Gastroesophageal sphincter (tissue), 4 donors: Measurements from ENCODE around the gene ZNF691. TPM values are rescaled to one million over a fixed set of nuclear protein-coding genes. Genes with fewer than 3 reads are reported as not detected.

Experiments used
- ATAC-seq: fragments of 150-250 bp; one replicate; pipeline ENCODE4 v1.9.1; 2016; ENCODE audit warnings: mild to moderate bottlenecking, moderate library complexity
- H3K27ac ChIP-seq, 4 donors: fragments of 200-600 bp; sonication (generic) in 3 of 4; 1 replicate in 3 of 4; 2 replicates in 1 of 4; pipeline ENCODE4 v1.5.1; 2016 to 2019
- H3K27me3 ChIP-seq: fragments of 200-600 bp; sonication (generic); one replicate; pipeline ENCODE4 v1.5.1; 2019
- H3K36me3 ChIP-seq, 2 donors: fragments of 200-600 bp; sonication (generic); one replicate each; pipeline ENCODE4 v1.5.1; 2019; ENCODE audit warnings: control low read depth in 1 of 2
- H3K4me1 ChIP-seq, 3 donors: fragments of 200-600 bp; sonication (generic); 1 replicate in 2 of 3; 2 replicates in 1 of 3; pipeline ENCODE4 v1.5.1; 2016 to 2019; ENCODE audit warnings: control low read depth in 2 of 3
- H3K4me3 ChIP-seq, 2 donors: fragments of 200-600 bp; sonication (generic); one replicate each; pipeline ENCODE4 v1.5.1; 2019; ENCODE audit warnings: mild to moderate bottlenecking in 1 of 2, moderate library complexity in 1 of 2
- H3K9me3 ChIP-seq, 3 donors: fragments of 200-600 bp; sonication (generic); one replicate each; pipeline ENCODE4 v1.5.1; 2017 to 2019; ENCODE audit warnings: control low read depth in 2 of 3
- CTCF ChIP-seq, 4 experiments: fragments of 200-600 bp in 2 of 4; fragments of 450-650 bp in 2 of 4; sonication (generic) in 1 of 4; IDR thresholded peaks; one replicate each; pipeline ENCODE4 v1.5.1; 2017 to 2019; ENCODE audit warnings: antibody characterized with exemption in 4 of 4, mild to moderate bottlenecking in 2 of 4, moderate library complexity in 2 of 4
- EP300 ChIP-seq: sonication (generic); formaldehyde crosslinking; IDR thresholded peaks from one replicate; pipeline ENCODE4 v1.6.1; 2017; ENCODE audit warnings: antibody characterized with exemption, mild to moderate bottlenecking
- POLR2A ChIP-seq, 2 donors: fragments of 450-650 bp; IDR thresholded peaks; one replicate each; pipeline ENCODE4 v1.6.1; 2017; ENCODE audit warnings: antibody characterized with exemption in 2 of 2, mild to moderate bottlenecking in 2 of 2, moderate library complexity in 1 of 2
- POLR2AphosphoS5 ChIP-seq: sonication (generic); formaldehyde crosslinking; IDR thresholded peaks from one replicate; pipeline ENCODE4 v1.6.1; 2017; ENCODE audit warnings: antibody characterized with exemption
- WGBS, 2 donors: methylation state at CpG; one replicate each; pipeline ENCODE4 v1.1.5; 2018; ENCODE audit warnings: low coverage in 1 of 2; 5-methylcytosine and 5-hydroxymethylcytosine counted together
- total RNA-seq, 4 donors: library from RNA; depleted of rRNA; stranded (reverse); fragments of >200 nt; gene quantifications; one replicate each; pipeline ENCODE4 v1.1.0, GENCODE V29; 2016

The ZNF691 gene
- 10 to 100 TPM; 11.2 to 22.4 (median 13.8) TPM for total RNA-seq

GRCh38 chr1:42846257-42847110 is at the start of gene ZNF691:
Gene ZNF691, plus strand, starts transcription at chr1:42846613. Its CDS starts 3,046 bp downstream, at chr1:42849659.
- peaks cover 0 to 42% of the 10 kb centered on the region in 2 donors for H3K36me3 ChIP-seq
- H3K27me3 ChIP-seq = no peaks in the 10 kb centered on the region
- ATAC-seq = peak; percentile 99
- H3K4me3 ChIP-seq = peak within 1 kb of the TSS; percentile 80 to 88
- no peak for TF ChIP-seq EP300
- TF ChIP-seq POLR2A (IDR thresholded peaks at IDR 0.05) = peak; percentile 55 to 67
- TF ChIP-seq POLR2AphosphoS5 = peak; percentile 80
- peak in 3 of 4 experiments; percentile 39 to 59 (median 53) for TF ChIP-seq CTCF (IDR thresholded peaks at IDR 0.05)
- H3K9me3 ChIP-seq = peaks cover 0 to 5% (median 0%) of the 10 kb centered on the region in 3 donors
- peaks cover 0 to 34% (median 0%) of the 10 kb centered on the region in 3 donors for H3K4me1 ChIP-seq
- H3K27ac ChIP-seq = peak within 1 kb of the TSS; percentile 62 to 94 (median 87)
- WGBS, 2 donors = 0% methylated on average over 8 to 15 of the region's 50 CpGs

DNA sequence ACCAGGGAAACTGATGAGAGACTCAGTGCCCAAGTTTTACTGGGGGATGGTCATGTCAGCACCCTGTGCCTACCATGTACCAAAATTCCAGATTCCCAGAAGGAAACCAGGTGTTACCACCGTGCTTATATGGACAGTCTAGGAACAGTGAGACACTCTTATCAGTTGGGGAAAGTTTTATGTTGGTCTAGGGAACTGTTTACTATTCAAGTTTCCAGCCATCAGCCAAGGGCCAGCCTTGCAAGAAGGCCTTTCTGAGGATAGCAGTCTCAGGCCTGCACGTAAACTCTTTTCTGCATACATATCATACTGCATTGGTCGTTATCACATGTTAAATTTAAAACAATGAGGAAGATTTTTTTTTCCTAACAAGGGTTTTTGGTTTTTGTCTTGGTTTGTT is 49.0 kb upstream of the ZNF691 start:
- Histone ChIP-seq H3K36me3 (no peaks in the 10 kb centered on the region), H3K9me3 (no peaks in the 10 kb centered on the region), H3K27ac (no peak overlapping the region), H3K27me3 (no peaks in the 10 kb centered on the region), H3K4me1 (peaks cover 0 to 4% (median 0%) of the 10 kb centered on the region in 3 donors), H3K4me3 (no peak overlapping the region)
- WGBS, 2 donors = 81 to 86% methylated on average over 2 to 3 of the region's 3 CpGs
- TF ChIP-seq POLR2AphosphoS5 (no peak), EP300 (no peak), POLR2A (IDR thresholded peaks at IDR 0.05) (no peak), CTCF (IDR thresholded peaks at IDR 0.05) (no peak)
- ATAC-seq = no peak

- no peak for ATAC-seq
- H3K4me3 ChIP-seq = no peak overlapping the region
- no peak overlapping the region for H3K27ac ChIP-seq
- H3K9me3 ChIP-seq = no peaks in the 10 kb centered on the region
- 75 to 82% methylated on average over 3 of the region's 5 CpGs for WGBS, 2 donors
- no peak for TF ChIP-seq CTCF (IDR thresholded peaks at IDR 0.05)
- no peak for TF ChIP-seq EP300
- no peak for TF ChIP-seq POLR2A (IDR thresholded peaks at IDR 0.05)
- no peak for TF ChIP-seq POLR2AphosphoS5
- H3K36me3 ChIP-seq = no peaks in the 10 kb centered on the region
- peaks cover 0 to 4% (median 0%) of the 10 kb centered on the region in 3 donors for H3K4me1 ChIP-seq
- no peaks in the 10 kb centered on the region for H3K27me3 ChIP-seq
These were observed 48.4 kb upstream of the ZNF691 start for GRCh38 chr1:42797979-42798378.

DNA sequence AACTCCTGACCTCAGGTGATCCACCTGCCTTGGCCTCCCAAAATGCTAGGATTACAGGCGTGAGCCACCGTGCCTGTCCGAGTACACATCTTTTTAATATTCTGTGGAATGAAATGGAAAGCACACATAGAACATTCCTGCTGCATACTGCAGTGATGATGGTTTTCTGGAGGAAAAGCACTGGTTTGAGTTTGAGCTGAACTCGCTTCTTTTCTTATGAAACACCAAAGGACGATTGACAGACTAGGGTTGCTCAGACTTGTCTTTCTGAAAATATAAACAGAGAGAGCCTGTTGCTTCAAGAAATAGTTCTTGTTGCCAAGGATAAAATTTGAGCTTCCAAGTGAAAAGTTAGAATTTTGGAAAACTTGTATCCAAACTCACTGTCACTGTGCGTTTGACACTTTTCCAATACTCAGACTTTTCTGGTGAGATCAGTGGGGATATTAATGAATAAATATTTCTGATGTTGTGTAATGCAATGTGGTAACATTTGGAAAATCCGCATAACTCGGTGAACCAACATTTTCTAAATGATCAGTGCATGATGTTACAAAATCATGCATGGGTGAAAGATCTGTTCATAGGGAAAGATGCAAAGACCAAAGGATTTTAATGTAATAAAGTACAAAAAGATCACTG is 44.5 kb upstream of the ZNF691 start:
- TF ChIP-seq POLR2AphosphoS5 = peak; percentile 6
- TF ChIP-seq EP300 = no peak
- Histone ChIP-seq H3K36me3 (peaks cover 0 to 16% of the 10 kb centered on the region in 2 donors), H3K9me3 (no peaks in the 10 kb centered on the region), H3K27me3 (no peaks in the 10 kb centered on the region), H3K27ac (no peak overlapping the region), H3K4me3 (no peak overlapping the region), H3K4me1 (no peaks in the 10 kb centered on the region)
- 70 to 100% methylated on average over 2 to 8 of the region's 8 CpGs for WGBS, 2 donors
- peak; percentile 87 for ATAC-seq

DNA sequence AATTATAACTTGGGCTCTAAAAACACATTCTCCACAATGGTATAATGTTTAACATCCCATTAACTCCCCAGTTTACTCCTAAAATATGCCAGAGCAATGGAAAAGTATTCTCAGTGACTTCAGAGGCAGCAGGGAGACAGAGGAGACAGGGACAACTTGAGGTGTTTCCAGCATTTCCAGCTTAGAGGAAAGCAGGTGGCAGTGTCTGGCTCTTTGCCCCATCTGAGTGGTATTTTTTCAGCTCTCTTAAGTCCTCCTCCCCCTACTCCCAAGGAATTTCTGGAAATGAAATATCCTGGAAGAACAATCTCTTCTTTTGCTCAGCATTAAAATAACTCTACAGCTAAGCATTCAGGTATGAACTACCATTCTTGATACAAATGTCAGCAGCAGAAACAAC is 40.2 kb upstream of the ZNF691 start:
- TF ChIP-seq POLR2AphosphoS5 = no peak
- no peak for TF ChIP-seq CTCF (IDR thresholded peaks at IDR 0.05)
- no peak for TF ChIP-seq EP300

More for the DNA sequence above, 40.2 kb upstream of the ZNF691 start:
- Histone ChIP-seq H3K4me3 (no peak overlapping the region), H3K36me3 (peaks cover 0 to 30% of the 10 kb centered on the region in 2 donors), H3K4me1 (no peaks in the 10 kb centered on the region), H3K27me3 (no peaks in the 10 kb centered on the region), H3K27ac (peak overlapping the region in 1 of 4 donors; percentile 14), H3K9me3 (no peaks in the 10 kb centered on the region)
- ATAC-seq = no peak
